ENCODE data around the gene MPHOSPH8. TPM values are rescaled to one million over a fixed set of nuclear protein-coding genes. Genes with fewer than 3 reads are reported as not detected.
"Not testable (repeated sequence)": the region's sequence is repeated elsewhere in the genome, so short reads cannot be mapped to it uniquely, and the experiment has no call there.

The MPHOSPH8 gene
- total RNA-seq, 1 experiment from 2014 or later: 29.1 TPM

DNA sequence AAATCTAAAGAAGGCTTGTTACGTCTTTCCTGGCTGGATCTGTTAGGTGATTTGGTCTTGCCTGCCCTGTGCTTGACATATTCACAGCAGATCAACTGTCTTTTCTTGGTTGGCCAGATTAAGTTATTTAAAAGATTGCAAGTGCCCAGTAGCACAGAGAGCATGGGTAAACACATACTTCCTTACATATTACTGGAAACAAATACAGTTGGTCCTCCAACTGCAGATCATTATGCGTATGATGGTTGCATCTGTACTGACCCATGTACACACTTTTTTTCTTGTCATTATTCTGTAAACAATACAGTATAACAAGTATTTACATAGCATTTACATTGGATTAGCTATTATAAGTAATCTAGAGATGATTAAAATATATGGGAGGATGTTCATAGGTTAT, 9.2 kb upstream of the MPHOSPH8 start:
- CTCF ChIA-PET: no interaction called here
- Histone ChIP-seq H3K9me3 (ENCODE audit: low read depth, low read length, poor library complexity, severe bottlenecking) (no peaks in the 10 kb centered on the region), H3K36me3 (ENCODE audit: insufficient read depth, low read length, poor library complexity, severe bottlenecking) (no peaks in the 10 kb centered on the region), H3K27ac (ENCODE audit: low read depth, low read length, poor library complexity, severe bottlenecking) (no peak overlapping the region), H3K4me1 (ENCODE audit: insufficient read depth, low read length, poor library complexity, severe bottlenecking) (peaks cover 8% of the 10 kb centered on the region), H3K4me3 (ENCODE audit: low read depth, low read length, poor library complexity, severe bottlenecking) (no peak overlapping the region), H3K27me3 (replicated peaks; ENCODE audit: insufficient read depth, low read depth, low read length, poor library complexity) (no peaks in the 10 kb centered on the region)
- no TSS peak for BruUV-seq (replicated peaks)
- intact Hi-C loops (cut with micrococcal nuclease; ENCODE audit: unreplicated experiment): no loop called here
- TF ChIP-seq CTCF (conservative IDR thresholded peaks at IDR 0.05; ENCODE audit: low read depth, low read length) (no peak), EZH2 (IDR thresholded peaks at IDR 0.05; ENCODE audit: borderline replicate concordance, low read depth, low read length, poor library complexity, severe bottlenecking) (no peak)
- POLR2A ChIA-PET (ENCODE audit: low non-redundant PET): no interaction called here
- DNase-seq (ENCODE audit: low spot score): no peak

DNA sequence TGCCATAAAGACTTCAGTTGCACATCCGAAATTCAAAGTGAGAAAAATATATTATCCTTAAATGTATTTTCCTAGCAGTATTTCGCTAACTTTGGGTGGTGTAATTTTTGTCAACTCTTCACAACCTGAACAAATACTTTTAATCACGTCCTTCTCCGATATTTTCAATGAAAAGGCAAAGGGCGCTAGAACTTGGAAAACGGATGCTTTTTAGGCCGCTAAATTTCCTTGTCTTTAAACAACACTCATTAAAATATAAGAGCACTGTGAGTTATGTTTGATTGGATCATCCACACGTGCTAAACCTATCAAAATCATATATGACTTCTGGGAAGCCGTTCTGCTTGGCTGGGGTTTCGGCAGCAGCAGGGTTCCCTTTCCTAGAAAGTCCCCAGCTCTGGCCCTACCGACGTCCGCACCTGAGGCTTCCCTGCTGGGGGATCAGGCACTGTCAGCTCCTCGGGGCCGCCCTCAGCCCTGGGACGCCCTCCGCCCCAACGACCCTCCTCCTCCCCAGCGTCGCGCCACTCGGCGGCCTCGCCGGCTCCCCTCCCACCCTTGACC, 462 bp upstream of the MPHOSPH8 start:
- intact Hi-C loops (cut with micrococcal nuclease; ENCODE audit: unreplicated experiment): loop anchor here (10.0 kb wide), 1 partner anchor 232 kb away; the partner anchor contains the start of gene ZMYM5
- BruUV-seq (replicated peaks): no TSS peak
- Histone ChIP-seq H3K27me3 (replicated peaks; ENCODE audit: insufficient read depth, low read depth, low read length, poor library complexity) (no peaks in the 10 kb centered on the region), H3K36me3 (ENCODE audit: insufficient read depth, low read length, poor library complexity, severe bottlenecking) (no peaks in the 10 kb centered on the region), H3K4me1 (ENCODE audit: insufficient read depth, low read length, poor library complexity, severe bottlenecking) (peaks cover 9% of the 10 kb centered on the region), H3K27ac (ENCODE audit: low read depth, low read length, poor library complexity, severe bottlenecking) (peak overlapping the region; percentile 81), H3K9me3 (ENCODE audit: low read depth, low read length, poor library complexity, severe bottlenecking) (no peaks in the 10 kb centered on the region), H3K4me3 (ENCODE audit: low read depth, low read length, poor library complexity, severe bottlenecking) (peak overlapping the region; percentile 83)
- CTCF ChIA-PET: no interaction called here
- no peak for TF ChIP-seq CTCF (conservative IDR thresholded peaks at IDR 0.05; ENCODE audit: low read depth, low read length)
- no peak for TF ChIP-seq EZH2 (IDR thresholded peaks at IDR 0.05; ENCODE audit: borderline replicate concordance, low read depth, low read length, poor library complexity, severe bottlenecking)
- DNase-seq (ENCODE audit: low spot score): no peak
- POLR2A ChIA-PET (ENCODE audit: low non-redundant PET): no interaction called here

GRCh38 chr13:19634256-19634740, 839 bp downstream of the MPHOSPH8 start:
- no TSS peak for BruUV-seq (replicated peaks)
- Histone ChIP-seq H3K27ac (ENCODE audit: low read depth, low read length, poor library complexity, severe bottlenecking) (peak overlapping the region; percentile 81), H3K9me3 (ENCODE audit: low read depth, low read length, poor library complexity, severe bottlenecking) (no peaks in the 10 kb centered on the region), H3K36me3 (ENCODE audit: insufficient read depth, low read length, poor library complexity, severe bottlenecking) (no peaks in the 10 kb centered on the region), H3K4me3 (ENCODE audit: low read depth, low read length, poor library complexity, severe bottlenecking) (peak overlapping the region; percentile 83), H3K27me3 (replicated peaks; ENCODE audit: insufficient read depth, low read depth, low read length, poor library complexity) (no peaks in the 10 kb centered on the region), H3K4me1 (ENCODE audit: insufficient read depth, low read length, poor library complexity, severe bottlenecking) (peaks cover 6% of the 10 kb centered on the region)
- intact Hi-C loops (cut with micrococcal nuclease; ENCODE audit: unreplicated experiment): loop anchor here (10.0 kb wide), 1 partner anchor 231 kb away; the partner anchor contains the start of gene ZMYM5
- no peak for TF ChIP-seq CTCF (conservative IDR thresholded peaks at IDR 0.05; ENCODE audit: low read depth, low read length)
- no peak for TF ChIP-seq EZH2 (IDR thresholded peaks at IDR 0.05; ENCODE audit: borderline replicate concordance, low read depth, low read length, poor library complexity, severe bottlenecking)
- DNase-seq (ENCODE audit: low spot score): peak; percentile 20
- ChIA-PET POLR2A (ENCODE audit: low non-redundant PET) (no interaction called here), CTCF (no interaction called here)

DNA sequence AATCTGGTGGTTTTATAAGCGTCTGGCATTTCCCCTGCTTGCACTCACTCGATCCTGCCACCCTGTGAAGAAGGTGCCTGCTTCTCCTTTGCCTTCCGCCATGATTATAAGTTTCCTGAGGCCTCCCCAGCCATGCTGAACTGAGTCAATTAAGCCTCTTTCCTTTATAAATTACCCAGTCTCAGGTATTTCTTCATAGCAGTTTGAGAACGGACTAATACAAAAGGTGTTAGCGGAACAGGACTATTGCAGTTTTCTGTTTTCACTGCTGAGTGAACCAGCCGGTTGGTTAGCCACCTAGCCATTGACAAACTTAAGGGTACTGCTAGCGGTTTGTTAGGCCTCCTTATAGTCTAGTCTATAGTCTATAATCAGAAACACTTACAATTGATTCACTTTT, 2.5 kb downstream of the MPHOSPH8 start:
- H3K4me3 ChIP-seq (ENCODE audit: low read depth, low read length, poor library complexity, severe bottlenecking); H3K36me3 ChIP-seq (ENCODE audit: insufficient read depth, low read length, poor library complexity, severe bottlenecking); H3K4me1 ChIP-seq (ENCODE audit: insufficient read depth, low read length, poor library complexity, severe bottlenecking); H3K27me3 ChIP-seq (replicated peaks; ENCODE audit: insufficient read depth, low read depth, low read length, poor library complexity); H3K27ac ChIP-seq (ENCODE audit: low read depth, low read length, poor library complexity, severe bottlenecking); POLR2A ChIA-PET (ENCODE audit: low non-redundant PET); CTCF ChIA-PET; BruUV-seq (replicated peaks); H3K9me3 ChIP-seq (ENCODE audit: low read depth, low read length, poor library complexity, severe bottlenecking); DNase-seq (ENCODE audit: low spot score): not testable (repeated sequence)
- intact Hi-C loops (cut with micrococcal nuclease; ENCODE audit: unreplicated experiment): loop anchor here (10.0 kb wide), 1 partner anchor 229 kb away; the partner anchor contains the start of gene ZMYM5

All from A673 (cell line).